BE2C (cell line): Measurements from ENCODE around the gene TSSC4.

Experiments
- DNase-seq: peaks from one replicate; pipeline ENCODE4 v3.0.0-alpha.2; 2020
- H3K27me3 ChIP-seq: fragments of 250-450 bp; sonication (Bioruptor Pico); 2 replicates; pipeline ENCODE4 v1.5.1; 2020; ENCODE audit warnings: mild to moderate bottlenecking
- H3K36me3 ChIP-seq: fragments of 250-450 bp; sonication (Bioruptor Pico); 2 replicates; pipeline ENCODE4 v1.5.1; 2020; ENCODE audit warnings: mild to moderate bottlenecking
- H3K4me1 ChIP-seq: fragments of 250-450 bp; sonication (Bioruptor Pico); 2 replicates; pipeline ENCODE4 v1.5.1; 2020
- H3K4me3 ChIP-seq: 2 replicates; pipeline ENCODE4 v1.5.1; 2011; ENCODE audit warnings: low read depth, low read length
- H3K9me3 ChIP-seq: fragments of 250-450 bp; sonication (Bioruptor Pico); 2 replicates; pipeline ENCODE4 v1.5.1; 2020
- TF ChIP-seq, protein P1 (sequence below): IDR thresholded peaks from 2 replicates; pipeline ENCODE4 v1.5.1; 2012; ENCODE audit warnings: mild to moderate bottlenecking, low read depth, low read length

The TSSC4 gene

DNA sequence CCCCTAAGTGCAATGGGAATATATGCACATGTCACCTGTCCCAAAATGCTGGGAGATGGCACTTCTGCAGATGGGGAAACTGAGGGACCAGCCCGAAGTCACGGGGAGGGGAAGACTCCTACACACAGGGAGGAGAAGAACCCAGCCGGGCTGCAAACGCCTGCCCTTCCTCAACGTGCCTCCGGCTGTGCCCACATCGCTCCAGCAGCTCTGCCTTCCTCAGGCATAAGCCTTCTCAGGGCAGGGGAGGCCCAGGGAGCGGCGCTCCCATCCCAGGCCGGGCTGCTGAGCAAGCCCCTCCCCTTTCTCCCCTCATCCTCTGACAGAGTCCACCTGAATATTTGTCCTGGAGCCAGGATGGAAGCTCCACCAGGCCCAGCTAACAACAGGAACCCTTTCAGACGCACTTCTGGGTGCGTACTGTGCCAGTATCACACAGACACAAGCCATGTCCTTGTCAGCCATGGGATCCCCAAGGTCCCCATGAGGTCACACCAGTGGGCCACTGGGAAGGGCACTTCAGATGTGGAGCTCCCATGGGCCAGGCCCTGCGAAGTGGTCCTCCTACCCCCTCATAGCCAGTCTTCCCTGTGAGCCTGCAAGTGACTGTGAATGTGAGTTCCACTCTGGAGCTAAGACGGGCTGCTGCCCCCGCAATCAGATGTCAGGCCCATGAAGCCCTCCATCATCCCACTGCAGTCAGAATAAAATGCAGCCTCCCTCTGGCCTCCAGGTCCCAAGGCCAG, 25.9 kb upstream of the TSSC4 start:
- Histone ChIP-seq H3K4me3 (no peak overlapping the region), H3K4me1 (no peaks in the 10 kb centered on the region), H3K36me3 (no peaks in the 10 kb centered on the region), H3K9me3 (no peaks in the 10 kb centered on the region), H3K27me3 (no peaks in the 10 kb centered on the region)
- peak; percentile 0 for DNase-seq
- TF ChIP-seq, protein P1, sequence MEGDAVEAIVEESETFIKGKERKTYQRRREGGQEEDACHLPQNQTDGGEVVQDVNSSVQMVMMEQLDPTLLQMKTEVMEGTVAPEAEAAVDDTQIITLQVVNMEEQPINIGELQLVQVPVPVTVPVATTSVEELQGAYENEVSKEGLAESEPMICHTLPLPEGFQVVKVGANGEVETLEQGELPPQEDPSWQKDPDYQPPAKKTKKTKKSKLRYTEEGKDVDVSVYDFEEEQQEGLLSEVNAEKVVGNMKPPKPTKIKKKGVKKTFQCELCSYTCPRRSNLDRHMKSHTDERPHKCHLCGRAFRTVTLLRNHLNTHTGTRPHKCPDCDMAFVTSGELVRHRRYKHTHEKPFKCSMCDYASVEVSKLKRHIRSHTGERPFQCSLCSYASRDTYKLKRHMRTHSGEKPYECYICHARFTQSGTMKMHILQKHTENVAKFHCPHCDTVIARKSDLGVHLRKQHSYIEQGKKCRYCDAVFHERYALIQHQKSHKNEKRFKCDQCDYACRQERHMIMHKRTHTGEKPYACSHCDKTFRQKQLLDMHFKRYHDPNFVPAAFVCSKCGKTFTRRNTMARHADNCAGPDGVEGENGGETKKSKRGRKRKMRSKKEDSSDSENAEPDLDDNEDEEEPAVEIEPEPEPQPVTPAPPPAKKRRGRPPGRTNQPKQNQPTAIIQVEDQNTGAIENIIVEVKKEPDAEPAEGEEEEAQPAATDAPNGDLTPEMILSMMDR, result no peak

DNA sequence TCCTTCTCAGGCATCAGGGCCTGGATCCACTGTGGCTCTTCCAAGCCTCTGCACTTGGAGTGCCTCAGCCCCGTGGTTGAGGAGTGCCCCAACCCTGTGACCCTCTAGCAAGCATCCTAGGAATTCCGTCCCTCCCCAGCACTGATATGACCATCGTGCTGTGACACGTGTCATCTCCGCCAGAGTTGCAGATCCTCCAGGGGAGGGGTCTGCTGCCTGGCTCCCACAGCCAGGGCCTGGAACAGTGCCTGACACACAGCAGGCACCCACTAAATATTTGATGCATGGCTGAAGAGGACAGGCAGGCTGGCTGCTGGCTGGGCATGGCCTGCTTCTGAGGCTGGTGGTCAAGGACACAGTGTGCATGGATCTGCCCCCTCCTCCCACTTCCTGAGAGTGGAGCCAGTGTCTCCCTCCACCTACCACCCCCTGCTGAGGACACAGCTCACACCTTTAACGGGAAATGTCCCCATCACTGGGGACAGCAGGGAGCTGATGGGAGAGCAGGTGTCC, 25.2 kb upstream of the TSSC4 start:
- Histone ChIP-seq H3K27me3 (no peaks in the 10 kb centered on the region), H3K4me1 (no peaks in the 10 kb centered on the region), H3K36me3 (no peaks in the 10 kb centered on the region), H3K4me3 (no peak overlapping the region), H3K9me3 (no peaks in the 10 kb centered on the region)
- TF ChIP-seq, protein P1, result no peak
- peak; percentile 6 for DNase-seq

DNA sequence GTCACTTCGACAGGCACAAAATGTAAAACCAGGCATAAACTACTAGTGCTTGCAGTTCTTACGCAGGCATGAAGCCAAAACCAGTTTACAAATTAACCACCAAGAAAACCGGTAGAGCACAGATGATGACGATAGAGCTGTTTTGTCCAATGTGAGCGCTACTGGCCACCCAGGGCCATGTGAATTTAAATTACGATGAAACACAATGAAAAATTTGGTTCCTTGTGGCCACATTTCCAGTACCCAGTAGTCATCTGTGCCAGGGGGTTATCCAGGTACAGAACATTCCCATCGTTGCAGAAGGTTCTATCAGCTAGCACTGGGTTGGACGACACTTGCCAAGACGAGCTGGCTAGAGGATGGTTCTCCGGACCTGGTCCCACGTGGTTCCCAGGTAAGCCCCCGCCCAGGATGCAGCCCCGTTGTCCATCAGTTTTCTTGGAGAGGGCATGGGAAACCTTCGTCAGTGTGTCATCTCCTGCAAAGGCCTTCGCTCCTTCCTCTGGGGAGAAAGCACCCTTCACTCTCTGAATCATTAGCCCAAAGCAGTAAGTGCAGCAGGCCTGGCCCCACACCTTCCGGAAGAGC, 24.5 kb upstream of the TSSC4 start:
- DNase-seq, result no peak
- TF ChIP-seq, protein P1, result no peak
- Histone ChIP-seq H3K4me1 (no peaks in the 10 kb centered on the region), H3K27me3 (no peaks in the 10 kb centered on the region), H3K9me3 (no peaks in the 10 kb centered on the region), H3K36me3 (no peaks in the 10 kb centered on the region; the same call in 1 of the 2 replicates), H3K4me3 (no peak overlapping the region)

DNA sequence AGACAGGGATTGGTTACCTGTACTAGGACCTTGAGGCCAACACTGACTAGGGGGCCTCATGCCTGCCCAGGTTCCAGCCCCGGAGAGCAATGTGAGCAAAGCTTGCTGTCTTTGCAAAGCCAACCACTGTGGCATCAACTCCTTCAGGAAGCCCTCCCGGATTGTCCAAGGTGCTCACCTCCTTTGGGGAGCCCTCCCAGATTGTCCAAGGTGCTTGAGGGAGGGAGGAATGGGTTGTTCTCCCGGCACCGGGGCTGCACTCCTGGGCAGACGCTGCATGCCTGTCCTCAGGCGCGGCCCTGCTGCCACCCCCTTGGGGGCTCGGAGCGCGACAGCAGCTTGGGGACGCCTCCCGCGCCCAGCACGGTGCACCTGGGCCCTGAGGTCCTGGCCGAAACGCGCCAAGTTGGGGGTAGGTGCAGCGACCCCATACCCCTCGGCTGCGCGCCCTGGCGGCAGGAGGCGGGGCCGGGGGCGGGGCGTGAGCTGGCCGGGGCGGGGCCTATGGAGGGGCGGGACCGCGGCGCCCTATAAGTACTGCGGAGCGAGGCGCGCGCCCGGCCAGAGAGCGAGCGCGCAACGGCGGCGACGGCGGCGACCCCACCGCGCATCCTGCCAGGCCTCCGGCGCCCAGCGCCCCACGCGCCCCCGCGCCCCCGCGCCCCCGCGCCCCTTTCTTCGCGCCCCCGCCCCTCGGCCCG, 23.6 kb upstream of the TSSC4 start, which contains the start of gene CD81:
CD81 (plus strand) TSS at position 560 of the 701 bp plus-strand sequence. CDS start 240 bp downstream, outside the sequence.
- TF ChIP-seq, protein P1, result no peak
- DNase-seq, result peak; percentile 47
- H3K27me3 ChIP-seq, result no peaks in the 10 kb centered on the region
- H3K36me3 ChIP-seq, result no peaks in the 10 kb centered on the region; the same call in 1 of the 2 replicates
- H3K9me3 ChIP-seq, result no peaks in the 10 kb centered on the region
- H3K4me3 ChIP-seq, result peak within 1 kb of the TSS; percentile 73
- no peaks in the 10 kb centered on the region for H3K4me1 ChIP-seq

DNA sequence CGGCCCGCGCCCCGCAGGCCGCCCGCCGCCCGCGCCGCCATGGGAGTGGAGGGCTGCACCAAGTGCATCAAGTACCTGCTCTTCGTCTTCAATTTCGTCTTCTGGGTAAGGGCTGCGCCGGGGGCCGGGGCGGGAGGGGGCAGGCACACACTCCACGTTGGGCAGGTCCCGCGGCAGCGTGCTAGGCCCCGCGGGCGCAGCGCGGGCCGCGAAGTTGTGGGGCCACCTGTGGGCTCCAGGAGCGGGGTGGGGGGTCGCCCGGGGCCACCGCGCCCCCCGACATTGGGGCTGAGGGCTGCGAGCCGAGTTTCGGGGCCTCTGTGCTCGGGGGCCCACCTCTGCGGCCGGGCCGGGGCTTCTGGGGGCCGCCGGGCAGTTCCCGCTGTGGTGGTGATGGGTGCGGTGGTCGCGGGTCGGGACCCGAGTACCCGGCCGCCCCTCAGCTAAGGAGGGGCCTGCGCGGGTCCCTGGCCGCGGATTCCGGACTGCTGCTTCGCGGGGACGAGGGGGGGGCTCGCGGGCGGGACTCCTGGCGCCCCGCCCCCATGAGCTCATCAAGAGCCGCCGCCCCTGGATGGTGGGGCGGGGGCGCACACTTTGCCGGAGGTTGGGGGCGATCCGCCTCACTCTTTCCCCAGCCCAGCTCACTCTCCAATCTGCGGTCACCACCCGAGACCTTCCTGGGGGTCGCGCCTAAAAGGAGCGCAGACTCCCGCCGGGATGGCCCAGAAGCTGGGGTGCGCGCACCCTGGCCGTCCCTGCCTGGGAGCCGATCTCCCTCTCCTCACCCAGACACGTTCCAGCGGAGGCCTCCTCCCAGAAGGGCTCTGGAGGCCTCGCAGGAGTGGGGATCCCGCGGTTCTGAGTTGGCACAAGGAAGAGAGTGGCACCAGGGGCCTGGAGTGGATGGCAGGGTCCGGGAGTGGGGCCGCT, 22.8 kb upstream of the TSSC4 start:
- no peaks in the 10 kb centered on the region for H3K4me1 ChIP-seq
- no peaks in the 10 kb centered on the region for H3K27me3 ChIP-seq
- H3K4me3 ChIP-seq, result peak overlapping the region; percentile 73
- H3K36me3 ChIP-seq, result no peaks in the 10 kb centered on the region; the same call in 1 of the 2 replicates
- H3K9me3 ChIP-seq, result no peaks in the 10 kb centered on the region
- peak; percentile 46 for DNase-seq
- TF ChIP-seq, protein P1, result no peak
